Measurements from ENCODE around the gene CNTNAP2.

The CNTNAP2 gene

DNA sequence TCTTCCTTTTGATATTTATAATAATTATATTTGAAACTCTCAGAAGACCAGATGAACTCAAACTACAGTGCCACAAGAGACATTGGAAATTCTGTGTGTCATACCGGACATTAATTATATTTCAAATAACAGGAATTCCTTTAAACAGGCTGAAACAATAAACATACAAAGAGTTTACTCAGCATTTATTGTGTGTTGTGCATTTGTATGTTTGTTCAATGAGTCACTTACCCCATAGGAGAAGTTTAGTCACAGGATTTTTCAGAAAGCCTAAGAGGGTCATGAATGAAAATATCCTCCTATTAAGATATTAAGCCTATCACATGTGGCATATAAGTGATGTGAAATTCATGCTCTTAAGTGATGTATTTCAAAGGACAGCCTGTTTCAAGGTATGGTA is 566.8 kb downstream of the CNTNAP2 start:
- no peak overlapping the region for H3K27ac ChIP-seq (ENCODE audit: low read length)
- no peaks in the 10 kb centered on the region for H3K27me3 ChIP-seq (ENCODE audit: control insufficient read depth, insufficient read depth, low read length)
- H3K4me1 ChIP-seq (ENCODE audit: control insufficient read depth, low read depth, low read length), result no peaks in the 10 kb centered on the region
- no peaks in the 10 kb centered on the region for H3K9me3 ChIP-seq (ENCODE audit: control insufficient read depth, low read depth, low read length)
- no peaks in the 10 kb centered on the region for H3K36me3 ChIP-seq (ENCODE audit: control insufficient read depth, low read depth, low read length)
- no peak overlapping the region for H3K4me3 ChIP-seq (ENCODE audit: low read length)
- no peak overlapping the region for H3K9ac ChIP-seq (ENCODE audit: low read length)

DNA sequence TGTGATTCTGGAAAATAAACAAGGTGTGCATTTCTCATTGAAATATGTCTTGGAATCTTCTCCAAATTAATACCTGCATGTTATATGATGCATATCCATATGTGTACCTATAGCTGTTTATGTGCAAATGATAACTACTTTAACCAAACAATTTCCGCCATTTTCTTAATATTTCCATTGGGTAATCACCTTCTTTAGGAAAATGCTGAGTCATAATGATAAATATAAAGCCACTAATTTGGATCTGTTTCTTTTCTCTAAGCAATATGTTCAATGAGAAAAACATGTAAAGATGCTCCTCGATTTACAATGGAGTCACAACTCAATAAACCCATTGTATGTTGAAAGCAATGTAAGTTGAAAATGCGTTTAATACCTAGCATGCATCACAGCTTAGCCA is 574.4 kb downstream of the CNTNAP2 start:
- Histone ChIP-seq H3K9me3 (ENCODE audit: control insufficient read depth, low read depth, low read length) (no peaks in the 10 kb centered on the region), H3K27ac (ENCODE audit: low read length) (no peak overlapping the region), H3K4me1 (ENCODE audit: control insufficient read depth, low read depth, low read length) (no peaks in the 10 kb centered on the region), H3K9ac (ENCODE audit: low read length) (no peak overlapping the region), H3K4me3 (ENCODE audit: low read length) (no peak overlapping the region), H3K36me3 (ENCODE audit: control insufficient read depth, low read depth, low read length) (no peaks in the 10 kb centered on the region), H3K27me3 (ENCODE audit: control insufficient read depth, insufficient read depth, low read length) (no peaks in the 10 kb centered on the region)

DNA sequence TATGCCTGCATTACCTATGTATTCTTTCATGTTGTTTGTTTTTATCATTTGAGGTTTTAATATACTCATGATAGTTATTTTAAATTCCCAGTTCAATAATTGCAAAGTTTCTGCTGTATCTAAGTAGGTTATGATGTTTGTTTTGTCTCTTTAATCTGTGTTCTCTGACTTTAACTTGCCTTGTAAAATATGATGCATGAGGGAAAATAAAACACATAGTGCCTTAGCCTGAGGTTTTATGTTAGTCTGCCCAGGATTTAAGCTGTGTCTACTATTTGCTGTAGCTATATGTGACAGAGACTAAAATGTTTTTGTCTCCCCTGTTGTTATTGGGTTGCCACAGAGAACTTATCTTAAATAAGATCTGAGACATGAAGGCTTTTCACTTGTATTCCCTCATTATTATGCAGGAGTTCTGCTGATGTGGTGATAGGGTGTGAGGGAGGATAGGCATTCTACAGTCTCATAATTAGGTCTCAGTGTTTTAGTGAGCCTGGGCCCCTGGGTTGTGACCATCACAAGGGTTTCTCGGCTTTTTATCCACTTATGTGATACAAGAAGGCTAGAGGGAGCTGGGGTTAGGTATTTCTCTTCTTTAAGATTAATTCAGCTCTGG is 582.5 kb downstream of the CNTNAP2 start:
- Histone ChIP-seq H3K27ac (ENCODE audit: low read length) (no peak overlapping the region), H3K4me1 (ENCODE audit: control insufficient read depth, low read depth, low read length) (no peaks in the 10 kb centered on the region)

DNA sequence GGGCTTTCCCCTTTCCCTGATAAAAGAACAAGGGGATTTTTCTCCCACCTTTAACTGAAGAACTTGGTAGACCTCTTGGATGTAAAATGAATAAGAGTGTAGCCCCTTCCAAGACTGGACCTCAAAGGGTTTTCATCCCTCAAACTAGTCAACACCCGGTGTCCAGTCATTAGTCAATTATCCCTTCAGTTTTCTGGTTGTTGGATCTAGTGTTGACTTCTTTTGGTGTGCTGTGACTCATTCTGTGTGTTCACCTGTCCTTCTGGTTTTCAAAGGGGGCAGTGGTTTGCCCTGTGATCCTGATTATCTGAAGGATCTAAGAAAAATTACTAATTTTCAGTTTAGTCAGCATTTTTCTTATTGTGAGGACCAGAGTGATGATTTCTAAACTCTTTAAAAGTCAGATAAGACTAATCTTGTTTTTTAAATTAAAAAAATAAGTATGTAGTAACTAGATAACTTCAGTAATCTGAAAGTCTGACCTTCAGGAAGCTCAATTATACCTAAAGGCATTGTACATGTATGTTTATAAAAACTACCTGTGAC is 583.5 kb downstream of the CNTNAP2 start:
- no peak overlapping the region for H3K4me3 ChIP-seq (ENCODE audit: low read length)
- no peak overlapping the region for H3K9ac ChIP-seq (ENCODE audit: low read length)
- no peaks in the 10 kb centered on the region for H3K4me1 ChIP-seq (ENCODE audit: control insufficient read depth, low read depth, low read length)
- H3K27ac ChIP-seq (ENCODE audit: low read length), result no peak overlapping the region
- no peaks in the 10 kb centered on the region for H3K36me3 ChIP-seq (ENCODE audit: control insufficient read depth, low read depth, low read length)
- H3K27me3 ChIP-seq (ENCODE audit: control insufficient read depth, insufficient read depth, low read length), result no peaks in the 10 kb centered on the region
- no peaks in the 10 kb centered on the region for H3K9me3 ChIP-seq (ENCODE audit: control insufficient read depth, low read depth, low read length)

More for the DNA sequence above, 582.5 kb downstream of the CNTNAP2 start:
- no peaks in the 10 kb centered on the region for H3K27me3 ChIP-seq (ENCODE audit: control insufficient read depth, insufficient read depth, low read length)
- no peak overlapping the region for H3K4me3 ChIP-seq (ENCODE audit: low read length)
- no peaks in the 10 kb centered on the region for H3K36me3 ChIP-seq (ENCODE audit: control insufficient read depth, low read depth, low read length)
- no peaks in the 10 kb centered on the region for H3K9me3 ChIP-seq (ENCODE audit: control insufficient read depth, low read depth, low read length)
- no peak overlapping the region for H3K9ac ChIP-seq (ENCODE audit: low read length)

DNA sequence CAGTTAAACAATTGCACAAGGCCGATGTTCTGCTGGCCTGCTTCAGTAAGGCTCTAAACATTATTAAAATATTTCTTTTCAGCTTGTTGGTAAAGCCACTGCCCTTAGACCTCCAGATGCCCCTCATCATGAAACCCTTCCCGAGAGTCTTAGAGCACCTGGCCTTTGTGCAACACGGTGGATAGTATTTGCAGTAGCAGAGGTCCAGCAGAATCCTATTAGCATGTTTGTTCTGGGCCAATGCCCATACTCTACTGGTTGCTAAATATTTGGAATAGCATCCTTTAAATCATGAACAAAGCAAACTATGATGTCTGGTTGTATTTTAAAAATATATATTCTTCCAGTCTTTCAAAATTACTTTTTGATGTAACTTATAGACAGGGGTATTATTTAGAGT is 584.6 kb downstream of the CNTNAP2 start:
- no peaks in the 10 kb centered on the region for H3K27me3 ChIP-seq (ENCODE audit: control insufficient read depth, insufficient read depth, low read length)
- no peaks in the 10 kb centered on the region for H3K36me3 ChIP-seq (ENCODE audit: control insufficient read depth, low read depth, low read length)
- H3K9ac ChIP-seq (ENCODE audit: low read length), result no peak overlapping the region
- no peak overlapping the region for H3K4me3 ChIP-seq (ENCODE audit: low read length)
- H3K27ac ChIP-seq (ENCODE audit: low read length), result no peak overlapping the region
- H3K4me1 ChIP-seq (ENCODE audit: control insufficient read depth, low read depth, low read length), result no peaks in the 10 kb centered on the region
- H3K9me3 ChIP-seq (ENCODE audit: control insufficient read depth, low read depth, low read length), result no peaks in the 10 kb centered on the region

DNA sequence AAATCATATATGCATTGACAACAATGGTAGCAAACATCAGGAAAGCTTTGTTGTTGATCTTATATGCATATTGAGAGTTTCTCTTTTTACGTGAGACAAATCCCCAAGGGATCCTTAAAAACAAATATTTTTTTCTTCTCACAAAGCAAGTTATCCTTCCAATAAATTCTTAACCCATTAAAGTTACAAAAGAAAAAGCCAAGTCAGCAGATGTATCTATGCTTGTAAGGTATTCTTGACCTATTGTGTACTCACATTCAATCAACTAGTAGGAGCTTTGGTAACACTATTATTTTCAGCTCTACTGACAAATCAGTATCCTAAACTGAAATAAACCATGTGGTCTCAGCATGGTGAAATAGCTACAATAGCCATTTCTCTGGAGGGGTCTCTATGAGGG is 586.3 kb downstream of the CNTNAP2 start:
- no peak overlapping the region for H3K9ac ChIP-seq (ENCODE audit: low read length)
- no peaks in the 10 kb centered on the region for H3K36me3 ChIP-seq (ENCODE audit: control insufficient read depth, low read depth, low read length)
- no peak overlapping the region for H3K27ac ChIP-seq (ENCODE audit: low read length)
- no peak overlapping the region for H3K4me3 ChIP-seq (ENCODE audit: low read length)
- H3K27me3 ChIP-seq (ENCODE audit: control insufficient read depth, insufficient read depth, low read length), result no peaks in the 10 kb centered on the region
- no peaks in the 10 kb centered on the region for H3K9me3 ChIP-seq (ENCODE audit: control insufficient read depth, low read depth, low read length)
- H3K4me1 ChIP-seq (ENCODE audit: control insufficient read depth, low read depth, low read length), result no peaks in the 10 kb centered on the region

DNA sequence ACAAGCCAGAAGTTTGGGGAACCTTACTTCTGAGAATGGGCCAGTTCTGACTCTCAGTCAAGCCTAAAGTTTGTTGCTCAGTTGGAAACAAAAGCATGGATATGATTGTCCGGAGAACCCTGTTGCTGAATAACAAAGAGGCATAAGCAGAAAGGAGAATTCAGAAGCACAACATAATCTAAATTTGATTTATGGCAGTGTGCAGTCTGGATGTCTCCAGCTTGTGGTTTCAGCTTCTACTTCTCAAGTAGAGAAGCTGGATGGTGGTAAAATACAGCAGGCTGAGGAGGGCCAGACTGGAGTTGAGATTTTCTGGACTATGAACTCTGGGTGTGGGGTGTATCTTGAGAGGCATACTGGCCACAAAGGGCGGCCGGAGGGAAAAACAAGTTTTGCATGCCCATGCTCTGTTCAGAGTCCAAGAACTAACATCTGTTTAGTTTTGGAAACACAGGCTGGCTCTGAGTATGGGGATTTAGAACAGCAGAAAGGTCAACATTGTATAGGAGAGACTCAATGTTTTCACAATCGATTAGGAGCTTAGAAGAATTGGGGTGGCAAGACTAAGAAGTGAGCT is 592.9 kb downstream of the CNTNAP2 start:
- Histone ChIP-seq H3K4me3 (ENCODE audit: low read length) (no peak overlapping the region), H3K27me3 (ENCODE audit: control insufficient read depth, insufficient read depth, low read length) (no peaks in the 10 kb centered on the region), H3K9me3 (ENCODE audit: control insufficient read depth, low read depth, low read length) (no peaks in the 10 kb centered on the region), H3K4me1 (ENCODE audit: control insufficient read depth, low read depth, low read length) (no peaks in the 10 kb centered on the region), H3K27ac (ENCODE audit: low read length) (no peak overlapping the region), H3K36me3 (ENCODE audit: control insufficient read depth, low read depth, low read length) (no peaks in the 10 kb centered on the region), H3K9ac (ENCODE audit: low read length) (no peak overlapping the region)

DNA sequence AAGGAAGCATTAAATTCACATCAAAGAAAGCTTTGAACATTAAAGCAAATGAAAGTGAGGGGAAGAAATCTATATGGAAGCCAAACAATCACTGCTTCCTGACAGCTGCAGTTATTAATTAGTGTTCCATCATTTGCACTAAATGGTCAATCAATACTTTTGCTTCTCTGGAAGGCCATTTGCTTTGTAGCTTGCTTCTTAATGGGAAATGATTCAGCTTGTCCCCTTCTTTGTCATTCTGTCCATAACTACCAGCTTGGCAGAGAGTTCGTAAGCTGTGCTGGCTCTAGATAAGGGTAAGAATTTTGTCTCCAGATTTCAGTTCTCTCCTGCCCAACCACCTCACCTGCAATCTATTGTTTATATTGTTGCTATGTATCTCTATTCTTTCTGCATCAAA is 596.6 kb downstream of the CNTNAP2 start:
- Histone ChIP-seq H3K27ac (ENCODE audit: low read length) (no peak overlapping the region), H3K36me3 (ENCODE audit: control insufficient read depth, low read depth, low read length) (no peaks in the 10 kb centered on the region), H3K9me3 (ENCODE audit: control insufficient read depth, low read depth, low read length) (no peaks in the 10 kb centered on the region), H3K27me3 (ENCODE audit: control insufficient read depth, insufficient read depth, low read length) (no peaks in the 10 kb centered on the region), H3K4me3 (ENCODE audit: low read length) (no peak overlapping the region), H3K9ac (ENCODE audit: low read length) (no peak overlapping the region), H3K4me1 (ENCODE audit: control insufficient read depth, low read depth, low read length) (no peaks in the 10 kb centered on the region)

DNA sequence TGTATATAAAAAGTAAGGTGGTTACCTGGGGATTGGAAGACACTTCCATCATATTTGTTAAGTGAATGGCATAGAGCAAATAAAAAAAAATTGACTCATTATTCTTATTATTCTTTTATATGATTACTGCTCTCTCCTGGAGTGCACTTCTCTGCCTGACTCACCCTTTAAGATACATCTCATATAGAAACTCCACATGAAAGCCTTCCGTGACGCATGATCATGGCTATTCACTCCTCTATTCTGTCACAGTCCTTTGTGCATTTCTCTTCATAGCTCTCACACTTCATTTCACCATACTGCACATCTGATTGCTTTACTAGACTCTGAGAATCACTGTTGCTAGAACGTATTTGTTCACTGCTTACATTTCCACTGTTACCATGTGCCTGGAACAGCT is 597.3 kb downstream of the CNTNAP2 start:
- Histone ChIP-seq H3K4me1 (ENCODE audit: control insufficient read depth, low read depth, low read length) (no peaks in the 10 kb centered on the region), H3K27me3 (ENCODE audit: control insufficient read depth, insufficient read depth, low read length) (no peaks in the 10 kb centered on the region), H3K36me3 (ENCODE audit: control insufficient read depth, low read depth, low read length) (no peaks in the 10 kb centered on the region), H3K4me3 (ENCODE audit: low read length) (no peak overlapping the region), H3K9ac (ENCODE audit: low read length) (no peak overlapping the region), H3K9me3 (ENCODE audit: control insufficient read depth, low read depth, low read length) (no peaks in the 10 kb centered on the region), H3K27ac (ENCODE audit: low read length) (no peak overlapping the region)

DNA sequence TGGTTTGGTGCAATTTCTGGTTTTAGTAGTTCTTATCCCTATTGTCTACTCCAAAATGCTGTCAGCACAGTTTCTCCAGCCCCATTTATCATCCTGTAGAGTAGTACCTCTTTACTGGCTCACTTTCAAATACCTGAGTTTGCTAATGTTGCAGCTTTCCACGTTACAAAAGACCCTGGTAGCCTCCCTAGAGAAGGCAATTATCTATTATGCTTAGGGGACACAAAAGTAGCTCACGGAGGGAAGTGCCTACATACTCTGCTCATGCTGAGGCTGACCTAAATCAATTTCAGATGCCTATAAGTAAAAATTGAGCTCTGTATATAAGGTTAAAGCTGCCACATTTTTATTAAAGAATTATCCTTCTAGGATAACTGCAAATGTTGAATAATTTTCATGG is 603.6 kb downstream of the CNTNAP2 start:
- H3K27me3 ChIP-seq (ENCODE audit: control insufficient read depth, insufficient read depth, low read length), result no peaks in the 10 kb centered on the region

DNA sequence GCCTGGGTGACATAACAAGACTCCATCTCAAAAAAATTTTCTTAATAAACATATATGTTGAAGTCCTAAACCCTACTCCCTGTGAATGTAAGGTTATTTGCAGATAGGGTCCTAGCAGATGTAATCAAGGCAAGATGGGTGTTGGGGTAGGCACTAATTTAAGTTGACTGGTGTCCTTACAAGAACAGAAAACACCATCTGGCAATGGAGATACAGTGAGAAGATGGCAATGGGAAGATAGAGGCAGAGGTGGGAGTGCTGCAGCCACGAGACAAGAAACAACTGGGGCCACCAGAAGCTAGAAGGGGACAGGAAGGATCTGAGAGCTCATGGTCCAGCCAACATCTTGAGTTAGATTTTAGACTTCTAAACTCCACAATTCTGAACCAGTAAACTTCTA is 606.4 kb downstream of the CNTNAP2 start:
- Histone ChIP-seq H3K36me3 (ENCODE audit: control insufficient read depth, low read depth, low read length) (no peaks in the 10 kb centered on the region), H3K9ac (ENCODE audit: low read length) (no peak overlapping the region)

More for the DNA sequence above, 603.6 kb downstream of the CNTNAP2 start:
- H3K36me3 ChIP-seq (ENCODE audit: control insufficient read depth, low read depth, low read length), result no peaks in the 10 kb centered on the region
- no peaks in the 10 kb centered on the region for H3K4me1 ChIP-seq (ENCODE audit: control insufficient read depth, low read depth, low read length)
- H3K9ac ChIP-seq (ENCODE audit: low read length), result no peak overlapping the region
- H3K27ac ChIP-seq (ENCODE audit: low read length), result no peak overlapping the region
- H3K9me3 ChIP-seq (ENCODE audit: control insufficient read depth, low read depth, low read length), result no peaks in the 10 kb centered on the region
- H3K4me3 ChIP-seq (ENCODE audit: low read length), result no peak overlapping the region

DNA sequence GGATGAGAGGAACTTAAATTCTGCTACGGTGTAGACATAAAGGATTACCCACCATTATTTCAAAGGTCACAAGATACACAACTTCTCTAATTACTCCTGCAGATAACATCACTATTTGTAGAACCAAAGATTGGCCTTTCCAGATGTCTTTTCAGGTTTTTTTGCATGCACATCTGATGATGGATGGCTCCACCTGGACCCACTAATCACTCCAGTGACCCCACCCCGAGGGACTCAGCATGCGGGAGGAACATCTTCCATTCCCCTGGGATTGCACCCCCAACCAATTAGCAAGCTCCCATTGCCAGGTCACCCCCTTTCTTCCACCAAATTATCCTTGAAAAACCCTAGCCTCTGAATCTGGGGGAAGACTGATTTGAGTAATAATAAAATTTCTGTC is 608.9 kb downstream of the CNTNAP2 start:
- Histone ChIP-seq H3K4me3 (ENCODE audit: low read length) (no peak overlapping the region), H3K27me3 (ENCODE audit: control insufficient read depth, insufficient read depth, low read length) (no peaks in the 10 kb centered on the region), H3K9me3 (ENCODE audit: control insufficient read depth, low read depth, low read length) (no peaks in the 10 kb centered on the region), H3K4me1 (ENCODE audit: control insufficient read depth, low read depth, low read length) (no peaks in the 10 kb centered on the region), H3K36me3 (ENCODE audit: control insufficient read depth, low read depth, low read length) (no peaks in the 10 kb centered on the region), H3K9ac (ENCODE audit: low read length) (no peak overlapping the region), H3K27ac (ENCODE audit: low read length) (no peak overlapping the region)

More for the DNA sequence above, 606.4 kb downstream of the CNTNAP2 start:
- H3K9me3 ChIP-seq (ENCODE audit: control insufficient read depth, low read depth, low read length), result no peaks in the 10 kb centered on the region
- no peaks in the 10 kb centered on the region for H3K4me1 ChIP-seq (ENCODE audit: control insufficient read depth, low read depth, low read length)
- no peaks in the 10 kb centered on the region for H3K27me3 ChIP-seq (ENCODE audit: control insufficient read depth, insufficient read depth, low read length)
- H3K4me3 ChIP-seq (ENCODE audit: low read length), result no peak overlapping the region
- no peak overlapping the region for H3K27ac ChIP-seq (ENCODE audit: low read length)
